Endothelial cell (in vitro differentiated cells): ENCODE measurements around the gene ASCL3. TPM values are rescaled to one million over a fixed set of nuclear protein-coding genes. Genes with fewer than 3 reads are reported as not detected.
"Not testable (repeated sequence)": the region's sequence is repeated elsewhere in the genome, so short reads cannot be mapped to it uniquely, and the experiment has no call there.

ENCODE experiments used
- DNase-seq: peaks from one replicate; pipeline ENCODE4 v3.0.0; 2021; ENCODE audit warnings: low spot score
- H3K27ac Mint-ChIP-seq: one replicate; pipeline ENCODE4 v1.8.0; 2021; ENCODE audit warnings: mixed read lengths, inconsistent platforms; ENCODE audit not compliant: unreplicated experiment
- H3K27me3 Mint-ChIP-seq: one replicate; pipeline ENCODE4 v1.8.0; 2021; ENCODE audit warnings: mild to moderate bottlenecking, moderate library complexity, mixed read lengths, inconsistent platforms; ENCODE audit not compliant: unreplicated experiment
- H3K36me3 Mint-ChIP-seq: one replicate; pipeline ENCODE4 v1.8.0; 2021; ENCODE audit warnings: mild to moderate bottlenecking, low read depth, mixed read lengths, inconsistent platforms; ENCODE audit not compliant: unreplicated experiment
- H3K4me1 Mint-ChIP-seq: one replicate; pipeline ENCODE4 v1.8.0; 2021; ENCODE audit warnings: mild to moderate bottlenecking, mixed read lengths, inconsistent platforms; ENCODE audit not compliant: unreplicated experiment
- H3K4me3 Mint-ChIP-seq: one replicate; pipeline ENCODE4 v1.8.0; 2021; ENCODE audit warnings: mild to moderate bottlenecking, mixed read lengths, inconsistent platforms; ENCODE audit not compliant: unreplicated experiment
- H3K9me3 Mint-ChIP-seq: one replicate; pipeline ENCODE4 v1.8.0; 2021; ENCODE audit warnings: mixed read lengths, inconsistent platforms; ENCODE audit not compliant: unreplicated experiment
- CTCF ChIP-seq: fragments of 200-600 bp; sonication (generic); IDR thresholded peaks from one replicate; pipeline ENCODE4 v1.5.0; 2021; ENCODE audit warnings: antibody characterized with exemption; ENCODE audit not compliant: unreplicated experiment
- total RNA-seq: library from RNA; stranded (reverse); fragmentation: NEBNext Ultra II Directional; extraction: Animal tissue kit (Norgen Biotek cat#: 25700); gene quantifications from one replicate; pipeline ENCODE4 v1.2.1, GENCODE V29; 2021; ENCODE audit not compliant: unreplicated experiment

Gene ASCL3
- total RNA-seq, 1 donor from 2014 or later, result not detected

- no peak for DNase-seq
- H3K4me1 Mint-ChIP-seq, result no peaks in the 10 kb centered on the region
- H3K36me3 Mint-ChIP-seq, result no peaks in the 10 kb centered on the region
- no peaks in the 10 kb centered on the region for H3K9me3 Mint-ChIP-seq
- H3K27ac Mint-ChIP-seq, result no peak overlapping the region
- H3K27me3 Mint-ChIP-seq, result peaks cover 3% of the 10 kb centered on the region
- no peak for TF ChIP-seq CTCF
- H3K4me3 Mint-ChIP-seq, result no peak overlapping the region
Observed at GRCh38 chr11:8985462-8985861, 42.6 kb upstream of the ASCL3 start.

DNA sequence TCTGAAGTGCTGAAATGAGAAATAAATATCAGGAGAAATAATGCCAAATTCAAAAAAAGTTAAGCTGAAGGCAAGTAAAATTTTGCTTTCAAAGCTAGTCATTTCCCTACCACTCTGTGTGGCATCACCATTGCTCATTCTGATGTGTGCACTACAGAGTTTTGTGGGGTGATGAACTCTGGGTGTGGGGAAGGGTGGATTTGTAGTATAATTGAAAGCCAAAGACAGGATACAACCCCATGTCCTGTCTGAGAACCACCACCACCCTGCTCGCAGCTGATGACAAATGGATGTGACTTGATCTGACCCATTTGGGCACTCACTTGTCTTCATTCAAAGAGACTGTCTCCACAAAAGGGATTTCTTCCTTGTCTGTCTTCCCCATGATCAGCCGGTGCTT, 40.7 kb upstream of the ASCL3 start:
- DNase-seq, result no peak
- H3K9me3 Mint-ChIP-seq, result no peaks in the 10 kb centered on the region
- TF ChIP-seq CTCF, result no peak
- H3K36me3 Mint-ChIP-seq, result no peaks in the 10 kb centered on the region
- H3K4me3 Mint-ChIP-seq, result no peak overlapping the region
- H3K27me3 Mint-ChIP-seq, result peaks cover 3% of the 10 kb centered on the region
- H3K4me1 Mint-ChIP-seq, result no peaks in the 10 kb centered on the region
- no peak overlapping the region for H3K27ac Mint-ChIP-seq

GRCh38 chr11:8980485-8980884, 37.7 kb upstream of the ASCL3 start:
- Mint-ChIP-seq H3K27ac (no peak overlapping the region), H3K4me1 (no peaks in the 10 kb centered on the region), H3K36me3 (peaks cover 4% of the 10 kb centered on the region), H3K9me3 (no peaks in the 10 kb centered on the region), H3K4me3 (no peak overlapping the region), H3K27me3 (peaks cover 3% of the 10 kb centered on the region)
- no peak for DNase-seq
- TF ChIP-seq CTCF, result no peak

GRCh38 chr11:8979365-8979764, 36.5 kb upstream of the ASCL3 start:
- not testable (repeated sequence) for H3K4me1 Mint-ChIP-seq, H3K4me3 Mint-ChIP-seq, H3K27me3 Mint-ChIP-seq, H3K9me3 Mint-ChIP-seq, H3K36me3 Mint-ChIP-seq, H3K27ac Mint-ChIP-seq, DNase-seq

GRCh38 chr11:8973121-8973520, 30.3 kb upstream of the ASCL3 start:
- H3K27ac Mint-ChIP-seq, result no peak overlapping the region
- H3K9me3 Mint-ChIP-seq, result no peaks in the 10 kb centered on the region
- peaks cover 4% of the 10 kb centered on the region for H3K36me3 Mint-ChIP-seq
- no peak for TF ChIP-seq CTCF
- no peaks in the 10 kb centered on the region for H3K4me1 Mint-ChIP-seq
- H3K27me3 Mint-ChIP-seq, result no peaks in the 10 kb centered on the region
- no peak overlapping the region for H3K4me3 Mint-ChIP-seq
- DNase-seq, result no peak

- no peak for DNase-seq
- Mint-ChIP-seq H3K4me1 (no peaks in the 10 kb centered on the region), H3K27ac (no peak overlapping the region), H3K4me3 (no peak overlapping the region), H3K27me3 (no peaks in the 10 kb centered on the region), H3K36me3 (peaks cover 2% of the 10 kb centered on the region), H3K9me3 (no peaks in the 10 kb centered on the region)
- TF ChIP-seq CTCF, result no peak
Observed at GRCh38 chr11:8971924-8972316, 29.1 kb upstream of the ASCL3 start.
